GM21717 (cell line): ENCODE results near the gene LYPD1.

Experiments
- ATAC-seq: cut with Tn5 transposase; IDR thresholded peaks from one replicate; pipeline ENCODE4 v1.9.1; 2021; ENCODE audit warnings: mild to moderate bottlenecking, moderate library complexity; ENCODE audit not compliant: unreplicated experiment

The LYPD1 gene

DNA sequence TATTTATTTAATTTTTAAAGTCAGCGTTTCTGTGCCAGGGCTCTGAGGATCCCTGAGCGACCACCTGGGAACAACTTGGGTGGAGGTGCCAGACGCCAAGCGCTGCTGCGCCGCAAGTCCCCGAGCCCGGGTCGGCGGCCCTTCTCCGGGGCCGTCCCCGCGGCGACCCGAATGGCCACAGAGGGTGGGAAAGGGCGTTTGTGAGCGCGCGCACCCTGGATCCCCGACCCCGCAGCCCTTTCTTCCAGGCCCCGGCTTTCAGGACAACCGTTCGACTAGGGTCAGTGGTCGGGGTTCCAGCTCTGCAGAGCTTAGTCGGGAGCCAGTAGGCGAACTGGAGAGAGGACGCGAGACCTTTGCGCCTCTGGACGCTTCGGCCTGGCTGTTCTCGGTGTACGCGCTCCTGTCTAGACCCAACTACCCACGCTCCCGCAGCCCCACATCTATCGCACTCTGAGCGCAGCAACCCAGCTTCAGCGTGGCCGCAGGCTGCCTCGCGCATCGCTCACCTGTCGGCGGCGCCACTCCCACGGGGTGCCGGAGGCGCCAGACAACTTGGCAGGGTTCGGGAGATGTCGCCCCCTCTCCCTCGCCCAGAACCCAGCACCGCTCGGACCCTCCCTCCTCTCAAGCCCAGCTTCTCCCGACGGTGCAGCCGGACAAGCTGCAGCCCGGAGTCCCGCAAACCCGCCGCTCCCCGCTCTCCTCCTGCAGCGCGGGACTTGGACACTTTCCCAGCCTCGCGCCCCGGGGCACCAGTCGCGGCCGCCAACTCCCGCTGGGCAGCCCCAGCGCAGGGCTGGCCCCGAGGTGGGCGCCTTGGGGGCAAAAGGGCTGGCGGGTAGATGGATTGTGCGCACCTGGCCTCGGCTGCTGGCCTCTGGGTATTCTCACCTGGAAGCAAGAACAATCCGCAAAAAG lies 758 bp downstream of the LYPD1 start:
- no peak for ATAC-seq

DNA sequence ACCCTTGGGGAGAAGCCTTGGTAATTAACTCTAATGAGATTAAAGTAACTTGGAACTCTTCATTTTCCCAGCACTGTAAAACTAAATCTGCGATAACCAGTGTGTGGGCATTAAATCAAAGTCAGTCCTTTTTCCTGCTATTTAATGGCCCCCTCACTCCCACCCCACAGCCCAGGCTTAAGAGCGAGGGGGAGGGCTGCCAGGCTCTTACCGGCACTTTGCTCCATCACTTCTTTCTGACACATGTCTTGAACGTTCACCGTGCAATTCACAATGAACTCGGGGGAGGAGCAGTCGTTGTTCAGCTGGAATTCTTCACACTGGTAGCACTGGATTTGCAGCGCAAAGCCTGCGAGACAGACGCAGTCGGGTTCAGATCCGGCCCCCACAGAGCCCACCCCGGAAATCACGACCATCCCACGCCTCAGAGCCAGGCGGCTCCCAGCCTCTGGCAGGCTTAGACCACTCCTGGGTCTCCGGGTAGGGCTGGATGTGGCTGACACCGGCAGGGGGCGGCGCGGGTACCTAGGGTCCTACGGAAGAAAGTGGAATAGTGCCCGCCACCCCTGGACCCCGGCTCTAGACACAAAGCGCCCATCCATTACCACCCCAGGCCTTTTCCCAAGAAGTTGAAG lies 1.7 kb downstream of the LYPD1 start:
- ATAC-seq = no peak

DNA sequence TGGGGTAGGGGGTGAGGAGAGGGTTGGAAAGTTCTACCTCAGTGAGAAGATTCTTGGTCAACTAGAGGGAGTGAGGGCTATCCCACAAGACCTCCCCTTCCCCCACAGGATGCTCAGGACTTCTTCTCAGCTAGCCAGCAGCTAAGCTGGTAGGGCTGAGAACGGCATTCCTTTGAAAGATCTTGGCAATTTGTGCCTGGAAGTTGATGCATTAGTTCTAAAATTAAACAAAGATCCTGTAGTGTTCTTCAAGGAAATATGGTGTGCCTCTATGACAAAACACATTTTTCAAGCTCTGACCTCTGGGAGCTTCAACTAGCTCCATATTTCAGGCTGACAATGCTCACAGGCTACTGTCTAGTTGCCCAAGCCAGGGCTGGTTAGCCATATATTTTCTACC lies 2.3 kb downstream of the LYPD1 start:
- ATAC-seq = no peak

DNA sequence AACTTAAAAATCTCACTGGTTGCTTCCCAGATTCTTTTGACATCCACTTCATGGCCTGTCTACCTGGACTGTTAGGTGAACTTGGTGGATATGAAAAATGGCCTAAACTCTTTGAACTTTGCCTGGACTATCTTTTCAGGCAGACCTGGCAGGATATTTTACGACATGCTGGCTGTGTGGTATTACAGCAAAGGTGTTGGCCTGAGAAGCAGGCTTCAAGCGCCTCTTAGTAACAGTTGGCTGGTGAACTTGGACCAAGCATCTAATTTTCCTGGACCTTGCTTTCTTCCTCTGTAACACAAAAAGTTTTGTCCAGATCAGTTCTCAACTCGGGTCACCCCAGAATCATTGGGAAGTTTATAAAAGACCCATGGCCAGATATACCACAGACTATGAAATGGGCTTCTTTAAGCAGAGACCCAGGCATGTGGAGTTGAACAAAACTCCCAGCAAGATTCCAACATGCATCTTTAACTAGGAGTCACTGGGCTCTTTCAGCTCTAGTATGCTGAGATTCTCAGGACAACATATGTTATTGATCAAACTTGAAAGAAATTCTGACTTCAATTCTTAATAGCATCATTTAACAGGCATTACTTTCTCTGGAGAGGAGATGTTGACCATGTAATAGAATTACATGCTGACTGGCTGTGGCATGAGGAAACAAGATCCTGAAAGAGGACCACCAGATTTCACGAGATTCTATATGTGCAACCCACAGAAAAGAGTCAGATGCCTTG lies 4.4 kb downstream of the LYPD1 start:
- no peak for ATAC-seq

DNA sequence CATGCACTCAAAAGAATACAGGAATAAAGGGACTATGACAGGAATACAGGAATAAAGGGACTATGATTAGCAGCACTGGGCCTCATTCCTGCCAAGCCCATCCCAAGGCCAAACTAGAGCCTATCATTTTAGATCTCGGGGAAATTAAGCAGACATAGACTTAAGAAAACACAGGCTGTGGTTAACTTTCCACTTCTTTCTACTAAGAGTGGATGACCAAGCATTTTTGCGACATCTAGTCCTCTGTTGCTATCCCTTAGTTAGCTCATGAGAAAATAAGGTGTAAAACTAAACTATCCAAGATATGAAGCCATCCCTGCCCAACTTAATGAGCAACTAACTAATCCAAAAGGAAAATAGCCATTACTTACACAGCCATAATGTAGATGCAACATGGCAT lies 5.9 kb downstream of the LYPD1 start:
- ATAC-seq = no peak

DNA sequence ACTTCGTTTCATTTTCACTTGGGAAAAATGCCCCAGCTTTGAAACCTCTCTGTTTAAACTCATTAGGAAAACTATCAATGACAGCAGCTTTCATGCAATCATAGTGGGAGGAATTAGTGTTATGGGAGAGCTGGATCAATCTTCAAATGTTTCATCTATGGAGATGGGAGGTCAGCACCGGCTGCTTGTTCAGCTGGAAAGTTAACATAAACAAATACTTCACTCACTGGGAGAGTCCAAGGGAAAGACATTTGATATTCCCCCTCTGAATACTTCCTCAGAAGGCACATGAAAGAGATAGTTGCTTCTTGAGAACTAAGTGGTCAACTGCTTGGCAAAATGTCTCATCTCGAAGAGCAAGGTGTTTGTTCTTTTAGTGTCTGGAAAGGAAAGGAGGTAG lies 7.3 kb downstream of the LYPD1 start:
- no peak for ATAC-seq

DNA sequence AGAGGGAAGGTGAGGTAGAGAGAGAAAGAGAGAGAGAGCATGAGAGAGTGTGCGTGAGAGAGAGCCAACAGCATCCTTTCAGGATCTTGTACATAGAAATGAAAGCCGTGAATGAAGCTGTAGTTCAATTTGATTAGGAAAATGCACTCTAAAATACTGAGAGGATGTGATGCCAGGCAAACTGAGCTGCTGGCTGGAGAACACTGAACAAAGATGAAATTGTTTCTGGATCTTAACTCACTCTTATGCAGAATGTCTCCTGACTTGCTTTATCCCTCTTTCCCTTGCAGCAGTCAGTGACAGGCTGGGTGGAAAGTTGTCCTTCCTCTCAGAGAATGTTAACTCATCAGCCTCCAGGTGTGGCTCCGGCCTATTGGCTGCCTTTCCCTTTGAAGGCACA lies 10.7 kb downstream of the LYPD1 start:
- ATAC-seq = no peak

DNA sequence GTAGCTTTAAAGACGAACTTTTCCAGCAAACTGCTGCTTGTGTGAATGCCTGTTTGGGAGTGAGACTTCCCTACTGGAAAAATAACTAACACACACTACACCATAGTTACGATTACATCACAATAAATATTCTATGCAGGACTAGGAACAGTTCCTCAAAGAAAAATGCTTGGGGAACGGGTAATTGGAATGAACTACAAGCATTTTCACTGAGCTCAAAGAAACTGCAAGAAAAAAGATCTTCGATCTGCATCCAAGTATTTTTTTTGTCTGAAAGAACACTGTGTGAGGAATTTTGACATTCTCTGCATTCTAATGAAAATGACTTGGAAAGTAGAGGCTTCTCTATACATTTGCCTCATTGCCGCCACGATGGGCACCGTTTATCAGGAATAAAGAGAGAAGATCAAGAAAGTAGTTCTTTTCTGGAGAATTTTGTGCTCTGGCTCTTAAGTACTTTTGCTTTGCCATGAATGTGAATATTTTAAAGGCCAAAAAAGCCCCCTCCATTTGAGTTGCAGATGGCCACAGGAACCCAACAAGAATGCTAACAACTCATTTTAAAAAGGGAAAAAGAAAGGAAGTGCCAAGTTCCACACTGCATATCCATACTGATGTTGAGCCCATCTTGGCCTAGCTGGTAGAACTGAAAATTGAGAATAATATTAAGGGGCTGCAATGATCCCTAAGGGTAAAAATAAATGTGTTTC lies 13.6 kb downstream of the LYPD1 start:
- no peak for ATAC-seq

DNA sequence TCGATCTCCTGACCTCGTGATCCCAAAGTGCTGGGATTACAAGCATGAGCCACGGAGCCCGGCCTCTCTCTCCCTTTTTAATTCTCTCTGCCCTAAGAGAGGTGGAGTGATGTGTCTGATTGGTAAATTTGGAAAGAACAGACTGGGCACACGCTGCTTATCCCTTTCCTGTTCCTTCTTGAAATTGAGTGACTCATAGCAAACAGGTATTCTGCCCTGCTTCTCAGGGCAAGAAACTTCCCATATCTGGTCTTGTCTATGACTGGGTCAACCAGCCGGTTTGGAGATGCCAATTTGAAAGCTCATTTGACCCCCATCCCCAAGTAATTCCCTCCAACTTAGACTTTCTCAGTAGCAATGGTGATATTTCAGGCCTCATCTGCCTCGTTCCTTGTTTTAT lies 15.0 kb downstream of the LYPD1 start:
- no peak for ATAC-seq

DNA sequence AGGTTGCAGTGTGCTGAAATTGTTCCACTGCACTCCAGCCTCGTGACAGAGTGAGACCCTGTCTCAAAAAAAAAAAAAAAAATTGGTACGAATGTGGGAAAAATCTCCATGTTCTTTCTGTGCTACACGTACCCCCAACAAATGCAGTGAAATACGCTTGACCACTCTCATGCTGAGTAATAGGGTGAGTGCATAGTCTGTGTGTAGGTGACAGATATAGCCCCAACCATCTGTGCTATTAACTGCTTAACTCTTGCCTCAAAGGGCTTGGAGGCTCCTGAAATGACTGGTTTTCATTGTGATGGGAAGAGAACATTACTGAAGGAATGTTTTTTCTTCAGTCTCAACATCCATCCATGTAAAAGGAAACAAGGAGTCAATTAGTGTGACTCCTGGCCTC lies 15.7 kb downstream of the LYPD1 start:
- no peak for ATAC-seq

DNA sequence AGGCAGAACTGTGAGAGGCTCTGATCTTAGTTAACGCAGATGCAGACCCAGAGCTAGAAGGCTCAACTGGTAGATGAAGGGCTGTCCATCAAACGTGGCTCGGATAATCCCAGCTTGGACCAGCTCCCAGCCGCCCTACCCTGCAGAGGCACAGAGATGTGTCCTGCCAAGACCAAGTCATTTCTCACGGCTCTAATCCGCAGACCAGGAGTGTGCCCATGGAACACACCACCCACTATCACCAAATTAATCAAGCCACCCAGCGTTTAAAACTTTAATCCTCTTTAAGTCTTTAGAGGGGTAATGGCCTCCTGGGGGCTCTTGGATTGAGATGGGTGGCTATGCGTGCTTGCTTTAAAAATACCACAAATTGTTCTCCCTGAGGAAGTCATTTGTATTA lies 17.5 kb downstream of the LYPD1 start:
- ATAC-seq = no peak

DNA sequence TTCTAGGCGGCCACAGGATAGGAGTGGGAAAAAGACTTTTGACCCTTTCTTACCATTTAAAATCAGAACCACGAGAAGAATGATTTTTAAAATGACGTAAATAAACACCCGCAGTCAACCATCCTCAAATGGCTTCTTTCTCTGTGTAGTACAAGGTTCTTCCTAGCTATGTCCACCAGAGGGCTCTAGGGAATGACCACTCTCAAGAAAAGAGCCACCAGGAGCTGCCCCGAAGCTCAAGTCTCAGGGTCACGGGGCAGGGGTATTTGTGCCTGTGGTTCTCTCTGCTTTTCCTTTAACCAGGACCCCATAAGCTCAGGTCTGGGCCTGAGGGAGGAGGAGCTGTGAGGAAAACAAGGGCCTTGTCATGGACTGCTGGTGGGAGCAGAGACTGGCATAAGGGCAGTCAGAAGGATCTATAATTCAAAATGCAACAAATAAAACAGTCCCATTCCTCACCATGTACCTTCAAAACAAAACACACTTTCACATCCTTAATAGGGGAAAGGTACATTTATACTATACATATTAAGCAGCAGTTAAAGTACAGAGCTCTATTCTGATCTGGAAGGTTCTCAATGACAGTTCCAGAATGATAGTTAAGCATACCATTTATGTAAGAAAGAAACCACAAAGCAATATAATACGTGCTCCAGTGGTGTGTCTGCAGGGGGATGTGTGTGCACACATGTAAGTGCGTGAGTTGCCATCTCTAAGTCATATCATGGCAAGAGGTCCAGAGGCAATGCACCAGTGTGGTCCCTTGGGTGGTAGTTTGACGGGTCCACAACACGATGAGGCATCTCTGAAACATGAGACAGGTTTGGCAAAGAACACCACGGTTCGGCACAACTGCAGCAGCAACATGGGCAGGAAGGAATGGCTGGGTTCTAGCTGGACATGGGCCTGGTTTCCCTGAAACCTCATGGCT lies 18.6 kb downstream of the LYPD1 start:
- no peak for ATAC-seq

DNA sequence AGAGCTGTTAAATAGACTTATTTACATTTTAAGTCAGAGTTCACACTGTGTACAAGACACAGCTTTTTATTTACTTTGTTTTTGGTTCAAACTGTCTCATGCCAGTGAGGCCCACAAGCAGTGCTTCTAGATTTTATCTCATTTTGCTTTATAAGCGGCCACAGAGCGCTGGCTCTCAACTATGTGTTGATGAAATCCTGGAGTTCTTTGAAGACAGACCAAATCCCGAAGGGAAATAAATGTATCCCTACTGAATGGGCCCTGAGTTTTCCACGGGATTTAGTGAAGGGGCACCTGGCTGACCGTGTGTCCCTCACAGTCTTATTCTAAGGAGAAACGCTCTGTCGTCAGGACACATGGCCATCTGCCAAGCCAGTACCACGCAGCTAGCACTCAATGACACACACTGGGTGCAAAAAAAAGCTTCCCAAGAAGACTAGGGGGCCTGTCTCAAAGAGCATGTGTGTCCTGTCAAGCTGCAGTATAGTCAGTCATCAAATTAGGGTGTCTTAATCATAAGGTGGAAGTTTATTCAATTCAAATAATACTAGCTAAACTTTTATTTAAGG lies 23.4 kb downstream of the LYPD1 start:
- no peak for ATAC-seq

DNA sequence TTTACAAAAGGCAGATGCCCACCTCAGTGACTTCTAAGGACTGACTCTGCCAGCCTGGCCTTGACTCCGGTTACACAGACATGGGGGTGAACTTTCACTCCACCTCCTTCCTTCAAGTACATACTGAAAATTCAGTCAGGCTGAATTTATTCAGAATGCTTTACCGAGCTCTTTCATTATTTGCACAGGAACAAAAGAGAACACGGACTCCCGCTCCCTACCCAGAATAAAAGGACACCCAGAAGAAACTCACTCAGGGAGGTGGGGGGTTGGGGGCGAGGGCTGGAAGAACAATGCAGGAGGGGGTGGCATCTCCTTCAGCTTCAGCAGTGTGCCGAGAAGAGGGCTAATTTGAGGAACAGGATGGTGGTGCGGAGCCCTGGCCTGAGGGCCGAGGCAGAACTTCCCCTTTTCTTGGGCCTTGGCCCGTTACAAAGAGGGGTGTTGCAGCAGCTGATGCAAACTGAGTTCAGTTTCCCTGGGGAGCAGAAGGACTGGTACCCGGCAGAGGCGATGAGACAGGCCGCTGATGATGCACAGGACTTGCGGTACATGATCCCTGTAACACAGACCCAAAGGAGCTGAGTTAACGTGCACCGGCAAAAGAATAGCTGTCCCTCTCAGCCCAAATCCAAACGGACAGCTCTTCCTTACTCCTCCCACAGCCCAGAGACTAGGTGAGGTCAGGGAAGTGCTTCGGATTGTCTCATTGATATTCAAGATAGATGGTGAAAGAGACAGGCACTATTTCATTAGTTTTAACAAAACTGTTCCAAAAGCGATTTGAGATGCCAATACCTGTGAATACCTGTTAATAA lies 24.1 kb downstream of the LYPD1 start:
- no peak for ATAC-seq

DNA sequence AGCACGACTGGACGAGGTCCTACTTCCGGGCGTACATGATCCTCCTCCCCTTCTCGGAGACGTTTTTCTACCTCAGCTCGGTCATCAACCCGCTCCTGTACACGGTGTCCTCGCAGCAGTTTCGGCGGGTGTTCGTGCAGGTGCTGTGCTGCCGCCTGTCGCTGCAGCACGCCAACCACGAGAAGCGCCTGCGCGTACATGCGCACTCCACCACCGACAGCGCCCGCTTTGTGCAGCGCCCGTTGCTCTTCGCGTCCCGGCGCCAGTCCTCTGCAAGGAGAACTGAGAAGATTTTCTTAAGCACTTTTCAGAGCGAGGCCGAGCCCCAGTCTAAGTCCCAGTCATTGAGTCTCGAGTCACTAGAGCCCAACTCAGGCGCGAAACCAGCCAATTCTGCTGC lies 24.8 kb downstream of the LYPD1 start:
- ATAC-seq = no peak

DNA sequence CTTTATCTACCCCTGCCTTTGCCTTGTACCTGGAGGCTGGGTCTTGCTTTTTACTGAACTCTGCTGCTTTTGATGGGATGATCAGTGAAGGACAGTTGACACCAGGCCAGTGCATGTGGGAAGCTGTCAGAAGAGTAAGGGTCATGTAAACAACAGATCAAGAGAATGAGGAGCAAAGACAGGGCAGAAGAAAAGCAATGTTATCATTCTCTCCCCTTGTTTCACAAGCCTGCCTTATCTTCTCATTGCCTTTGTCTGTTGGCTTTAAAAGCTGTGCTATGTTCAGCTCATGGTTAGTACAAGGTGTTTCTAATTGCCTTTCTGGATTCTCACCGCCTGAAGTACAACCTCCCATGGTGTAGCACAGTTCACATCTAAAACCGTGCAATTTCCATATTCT lies 27.6 kb downstream of the LYPD1 start:
- no peak for ATAC-seq

DNA sequence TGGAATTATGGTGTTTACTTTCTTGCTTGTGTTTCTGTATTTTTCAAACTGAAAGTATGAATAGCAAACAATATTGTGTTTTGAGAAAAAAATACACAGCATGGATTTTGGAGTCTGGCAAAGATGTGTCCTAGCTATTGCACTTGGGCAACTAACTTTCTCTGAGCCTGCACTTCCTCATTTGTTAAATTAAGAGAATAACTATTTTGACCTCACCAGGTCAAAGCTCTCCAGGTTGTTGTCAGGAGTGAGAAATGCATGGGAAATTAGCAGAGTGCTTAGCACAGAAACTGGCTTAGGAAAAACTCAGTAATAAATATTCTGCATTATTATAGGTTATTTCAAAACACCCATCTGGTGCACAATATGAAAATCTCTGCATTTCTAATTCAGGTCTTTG lies 28.2 kb downstream of the LYPD1 start:
- no peak for ATAC-seq

DNA sequence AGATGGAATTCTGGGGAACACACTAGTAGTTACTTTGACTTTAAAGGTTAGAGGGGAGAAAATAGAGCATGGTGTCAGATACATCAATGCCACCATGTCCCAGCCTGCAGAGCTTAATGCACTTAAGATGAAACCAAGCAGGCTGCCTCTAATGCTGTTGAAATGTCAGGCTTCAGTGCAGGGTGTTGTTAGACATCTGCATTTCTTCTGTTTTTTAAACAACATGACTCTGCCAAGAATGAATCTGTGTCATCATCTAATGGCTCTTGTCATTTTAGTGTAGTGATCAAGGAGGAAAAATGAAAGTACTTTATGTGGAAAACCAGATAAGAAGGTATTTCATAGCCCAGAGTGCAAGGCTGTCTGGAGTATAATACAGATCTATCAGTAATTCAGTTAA lies 29.9 kb downstream of the LYPD1 start:
- ATAC-seq = no peak
